SK-N-MC (cell line): Measurements from ENCODE around the gene TARP.

Experiments used
- EZH2 ChIP-seq: fragments of 200-600 bp; sonication (generic); IDR thresholded peaks from one replicate; pipeline ENCODE4 v1.6.1; 2017; ENCODE audit warnings: antibody characterized with exemption
- POLR2AphosphoS5 ChIP-seq: IDR thresholded peaks from 2 replicates; pipeline ENCODE4 v1.6.1; 2012; ENCODE audit warnings: mild to moderate bottlenecking, low read depth, low read length, borderline replicate concordance

- no peak for TF ChIP-seq EZH2
- no peak for TF ChIP-seq POLR2AphosphoS5
These were observed 26.7 kb upstream of the TARP start for GRCh38 chr7:38300175-38300574.
